ENCODE measurements around the gene FKBP1B.

FKBP1B gene

GRCh38 chr2:24110660-24111303 is 61.2 kb downstream of the FKBP1B start:
- Histone ChIP-seq H2AFZ (no peak overlapping the region), H3K4me1 (no peaks in the 10 kb centered on the region), H3K79me2 (no peaks in the 10 kb centered on the region), H3K4me3 (ENCODE audit: low read depth, low read length) (no peak overlapping the region), H3K4me2 (ENCODE audit: low read length) (no peak overlapping the region), H3K27ac (no peak overlapping the region), H3K9ac (no peak overlapping the region), H3K36me3 (ENCODE audit: control insufficient read depth, insufficient read depth, low read length) (no peaks in the 10 kb centered on the region), H3K27me3 (ENCODE audit: control insufficient read depth, insufficient read depth, low read length) (no peaks in the 10 kb centered on the region), H3K9me3 (ENCODE audit: control insufficient read depth, low read length) (no peaks in the 10 kb centered on the region)
- TF ChIP-seq CTCF (IDR thresholded peaks at IDR 0.05) = no peak

DNA sequence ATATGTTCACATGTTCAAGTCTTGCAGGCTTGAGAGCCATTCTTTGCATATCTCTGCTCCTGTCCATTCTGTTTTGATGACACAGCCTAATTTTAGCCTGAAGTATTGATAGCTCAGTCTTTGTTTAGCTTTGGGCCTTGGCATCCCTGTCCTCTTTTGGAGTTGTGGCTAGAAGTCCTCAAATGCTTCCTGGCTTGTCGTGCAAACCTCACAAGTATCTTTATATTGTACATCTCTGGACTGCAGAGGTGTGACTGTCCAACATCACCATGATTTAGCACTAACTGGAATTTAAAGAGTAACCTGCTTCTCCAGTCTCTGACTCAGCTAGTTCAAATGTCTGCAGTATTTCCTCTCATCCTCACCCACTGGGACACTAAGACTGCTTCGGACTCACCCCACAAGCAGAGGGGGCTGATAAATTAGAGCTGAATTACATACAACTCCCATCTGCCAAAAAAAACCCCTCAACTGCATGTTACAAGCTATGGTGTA is 61.9 kb downstream of the FKBP1B start:
- Histone ChIP-seq H3K9ac (no peak overlapping the region), H2AFZ (no peak overlapping the region), H3K4me2 (ENCODE audit: low read length) (no peak overlapping the region), H3K4me3 (ENCODE audit: low read depth, low read length) (no peak overlapping the region), H3K79me2 (no peaks in the 10 kb centered on the region), H3K36me3 (ENCODE audit: control insufficient read depth, insufficient read depth, low read length) (no peaks in the 10 kb centered on the region), H3K9me3 (ENCODE audit: control insufficient read depth, low read length) (no peaks in the 10 kb centered on the region), H3K27ac (no peak overlapping the region), H3K4me1 (no peaks in the 10 kb centered on the region), H3K27me3 (ENCODE audit: control insufficient read depth, insufficient read depth, low read length) (no peaks in the 10 kb centered on the region)
- TF ChIP-seq CTCF (IDR thresholded peaks at IDR 0.05) = no peak

Measured in parathyroid adenoma (tissue), 2 donors.